Endothelial cell of umbilical vein (primary cell): ENCODE results near the gene DNAJC27.

Experiments used
- CTCF ChIP-seq, 2 donors: IDR thresholded peaks; 1 replicate in 1 of 2; 2 replicates in 1 of 2; pipeline ENCODE4 v1.5.1; 2011; ENCODE audit warnings: low read length in 2 of 2, mild to moderate bottlenecking in 2 of 2, moderate library complexity in 2 of 2, control low read depth in 1 of 2, inconsistent platforms in 1 of 2, low read depth in 1 of 2; ENCODE audit not compliant: insufficient read depth in 1 of 2; ENCODE audit errors: extremely low read depth in 1 of 2
- EZH2 ChIP-seq: IDR thresholded peaks from 2 replicates; pipeline ENCODE4 v1.6.1; 2012; ENCODE audit warnings: borderline replicate concordance, low read depth, mild to moderate bottlenecking, moderate library complexity, low read length, inconsistent platforms; ENCODE audit not compliant: severe bottlenecking
- FOS ChIP-seq: IDR thresholded peaks from 2 replicates; pipeline ENCODE4 v1.6.1; 2011; ENCODE audit warnings: mild to moderate bottlenecking, low read length, moderate library complexity, borderline replicate concordance; ENCODE audit not compliant: insufficient read depth
- GATA2 ChIP-seq: IDR thresholded peaks from 2 replicates; pipeline ENCODE4 v1.7.0; 2011; ENCODE audit warnings: low read depth, mild to moderate bottlenecking, moderate library complexity, mixed read lengths, low read length; ENCODE audit not compliant: insufficient read length, insufficient read depth
- JUN ChIP-seq: IDR thresholded peaks from 2 replicates; pipeline ENCODE4 v1.6.1; 2011; ENCODE audit warnings: borderline replicate concordance, low read depth; ENCODE audit not compliant: insufficient read length, insufficient read depth
- MAX ChIP-seq: IDR thresholded peaks from 2 replicates; pipeline ENCODE4 v1.6.1; 2011; ENCODE audit not compliant: insufficient read depth, insufficient read length
- MYC ChIP-seq: IDR thresholded peaks from one replicate; pipeline ENCODE4 v1.6.1; 2011; ENCODE audit warnings: mild to moderate bottlenecking, low read depth, low read length
- POLR2A ChIP-seq: IDR thresholded peaks from 2 replicates; pipeline ENCODE4 v1.6.1; 2012; ENCODE audit warnings: low read depth, mild to moderate bottlenecking, control low read depth, low read length
- POLR2AphosphoS5 ChIP-seq: IDR thresholded peaks from 2 replicates; pipeline ENCODE4 v1.6.1; 2012; ENCODE audit warnings: low read depth, mild to moderate bottlenecking, control low read depth, low read length, moderate library complexity; ENCODE audit not compliant: insufficient read depth

GRCh38 chr2:24947561-24948157 is 24.1 kb downstream of the DNAJC27 start:
- no peak for TF ChIP-seq CTCF (IDR thresholded peaks at IDR 0.05; ENCODE audit: extremely low read depth in 1 of 2, insufficient read depth in 1 of 2, low read depth in 1 of 2, low read length in 2 of 2)
- no peak for TF ChIP-seq EZH2
- TF ChIP-seq POLR2A: no peak
- TF ChIP-seq FOS: no peak
- no peak for TF ChIP-seq POLR2AphosphoS5
- TF ChIP-seq MAX: no peak
- no peak for TF ChIP-seq MYC
- TF ChIP-seq JUN: no peak
- no peak for TF ChIP-seq GATA2
